Ishikawa (cell line): Measurements from ENCODE around the gene SLC6A6.
A peak's percentile ranks its signal among the peaks of the same experiment; 100 is the strongest.

ENCODE experiments used
- CEBPB ChIP-seq: IDR thresholded peaks from 2 replicates; pipeline ENCODE4 v1.6.1; 2012
- CREB1 ChIP-seq: IDR thresholded peaks from 2 replicates; pipeline ENCODE4 v1.6.1; 2012; ENCODE audit warnings: low read depth
- EGR1 ChIP-seq: IDR thresholded peaks from 2 replicates; pipeline ENCODE4 v1.6.1; 2012
- EP300 ChIP-seq: IDR thresholded peaks from 2 replicates; pipeline ENCODE4 v1.6.1; 2012; ENCODE audit warnings: borderline replicate concordance
- FOXM1 ChIP-seq: IDR thresholded peaks from 2 replicates; pipeline ENCODE4 v1.6.1; 2012; ENCODE audit warnings: low read depth, borderline replicate concordance
- MAX ChIP-seq: IDR thresholded peaks from 2 replicates; pipeline ENCODE4 v1.6.1; 2012
- NFIC ChIP-seq: IDR thresholded peaks from 2 replicates; pipeline ENCODE4 v1.6.1; 2012
- RAD21 ChIP-seq: IDR thresholded peaks from 2 replicates; pipeline ENCODE4 v1.6.1; 2012; ENCODE audit warnings: low read depth
- REST ChIP-seq: IDR thresholded peaks from 2 replicates; pipeline ENCODE4 v1.6.1; 2012; ENCODE audit warnings: low read depth, mild to moderate bottlenecking
- TAF1 ChIP-seq: IDR thresholded peaks from 2 replicates; pipeline ENCODE4 v1.6.1; 2012; ENCODE audit warnings: low read depth, mild to moderate bottlenecking
- TCF12 ChIP-seq: IDR thresholded peaks from 2 replicates; pipeline ENCODE4 v1.6.1; 2012; ENCODE audit warnings: low read depth
- TEAD4 ChIP-seq: IDR thresholded peaks from 2 replicates; pipeline ENCODE4 v1.6.1; 2012
- USF1 ChIP-seq: IDR thresholded peaks from 2 replicates; pipeline ENCODE4 v1.6.1; 2012
- YY1 ChIP-seq: IDR thresholded peaks from 2 replicates; pipeline ENCODE4 v1.6.1; 2012; ENCODE audit warnings: low read depth
- ZBTB7A ChIP-seq: IDR thresholded peaks from 2 replicates; pipeline ENCODE4 v1.6.1; 2012; ENCODE audit warnings: low read depth

SLC6A6 gene

GRCh38 chr3:14431452-14431916, 29.1 kb downstream of the SLC6A6 start:
- TF ChIP-seq EP300 (no peak), EGR1 (no peak), REST (no peak), CREB1 (no peak), TAF1 (no peak), TCF12 (no peak), FOXM1 (no peak), USF1 (no peak), MAX (no peak), TEAD4 (no peak), CEBPB (no peak), NFIC (no peak), RAD21 (no peak), YY1 (no peak), ZBTB7A (no peak)

GRCh38 chr3:14431917-14432834, 29.8 kb downstream of the SLC6A6 start:
- TF ChIP-seq NFIC: peak; percentile 74
- TF ChIP-seq MAX: peak; percentile 64
- TF ChIP-seq RAD21: no peak
- TF ChIP-seq EP300: peak; percentile 48; the same call in 1 of the 2 replicates
- TF ChIP-seq TCF12: peak; percentile 82
- TF ChIP-seq FOXM1: peak; percentile 49; the same call in 1 of the 2 replicates
- no peak for TF ChIP-seq ZBTB7A
- TF ChIP-seq YY1: peak; percentile 29; the same call in 1 of the 2 replicates
- TF ChIP-seq USF1: no peak
- peak; percentile 39; the same call in 1 of the 2 replicates for TF ChIP-seq TEAD4

GRCh38 chr3:14433106-14433505, 30.7 kb downstream of the SLC6A6 start:
- TF ChIP-seq RAD21 (no peak), YY1 (no peak), TEAD4 (no peak), USF1 (no peak), FOXM1 (no peak), EGR1 (no peak), TCF12 (no peak), MAX (no peak), NFIC (no peak), TAF1 (no peak), ZBTB7A (no peak), CREB1 (no peak), REST (no peak), CEBPB (no peak), EP300 (no peak)

GRCh38 chr3:14434126-14434497, 31.7 kb downstream of the SLC6A6 start:
- no peak for TF ChIP-seq ZBTB7A
- no peak for TF ChIP-seq EP300
- TF ChIP-seq CEBPB: no peak
- TF ChIP-seq REST: no peak
- no peak for TF ChIP-seq MAX
- TF ChIP-seq TCF12: no peak
- no peak for TF ChIP-seq YY1
- TF ChIP-seq USF1: no peak
- no peak for TF ChIP-seq EGR1
- TF ChIP-seq NFIC: no peak
- no peak for TF ChIP-seq FOXM1
